ENCODE results near the gene VSIG10.

The VSIG10 gene

DNA sequence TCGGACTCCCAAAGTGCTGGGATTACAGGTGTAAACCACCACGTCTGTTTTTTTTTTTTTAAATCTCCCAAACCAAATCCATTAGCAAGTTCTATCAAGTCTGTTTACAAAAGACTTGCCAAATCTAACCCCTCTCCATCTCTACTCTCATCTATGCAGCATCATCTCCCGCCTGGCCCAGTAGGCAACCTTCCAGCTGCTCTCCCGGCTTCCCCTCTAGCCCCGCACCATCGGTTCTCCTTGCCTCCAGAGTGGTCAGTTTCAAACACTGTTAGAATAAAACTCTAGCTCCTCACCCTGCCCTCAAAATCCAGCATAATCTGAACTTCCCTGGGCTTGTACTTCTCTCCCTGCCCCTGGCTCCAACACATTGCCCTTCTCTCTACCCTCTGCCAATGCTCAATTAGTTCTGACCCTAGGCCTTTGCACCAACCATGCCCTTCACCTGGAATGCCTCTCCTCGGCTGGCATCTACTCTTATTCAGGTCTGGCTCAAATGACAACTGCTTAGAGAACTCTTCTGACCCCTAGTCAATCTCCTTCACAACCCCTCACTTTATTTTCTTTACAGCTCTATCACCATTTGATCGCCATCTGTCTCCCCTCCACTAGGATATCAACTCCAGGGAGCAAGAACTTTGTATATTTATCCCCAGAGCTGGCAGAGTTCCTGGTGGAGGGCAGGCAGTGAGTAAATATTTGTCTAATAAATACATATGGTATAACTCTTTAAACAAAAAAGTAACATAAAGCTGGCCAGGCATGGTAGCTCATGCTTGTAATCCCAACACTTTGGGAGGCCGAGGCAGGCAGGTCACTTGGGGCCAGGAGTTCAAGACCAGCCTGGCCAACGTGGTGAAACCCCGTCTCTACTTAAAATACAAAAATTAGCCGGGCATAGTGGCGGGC lies 47.7 kb downstream of the VSIG10 start:
- TF ChIP-seq, protein P1, sequence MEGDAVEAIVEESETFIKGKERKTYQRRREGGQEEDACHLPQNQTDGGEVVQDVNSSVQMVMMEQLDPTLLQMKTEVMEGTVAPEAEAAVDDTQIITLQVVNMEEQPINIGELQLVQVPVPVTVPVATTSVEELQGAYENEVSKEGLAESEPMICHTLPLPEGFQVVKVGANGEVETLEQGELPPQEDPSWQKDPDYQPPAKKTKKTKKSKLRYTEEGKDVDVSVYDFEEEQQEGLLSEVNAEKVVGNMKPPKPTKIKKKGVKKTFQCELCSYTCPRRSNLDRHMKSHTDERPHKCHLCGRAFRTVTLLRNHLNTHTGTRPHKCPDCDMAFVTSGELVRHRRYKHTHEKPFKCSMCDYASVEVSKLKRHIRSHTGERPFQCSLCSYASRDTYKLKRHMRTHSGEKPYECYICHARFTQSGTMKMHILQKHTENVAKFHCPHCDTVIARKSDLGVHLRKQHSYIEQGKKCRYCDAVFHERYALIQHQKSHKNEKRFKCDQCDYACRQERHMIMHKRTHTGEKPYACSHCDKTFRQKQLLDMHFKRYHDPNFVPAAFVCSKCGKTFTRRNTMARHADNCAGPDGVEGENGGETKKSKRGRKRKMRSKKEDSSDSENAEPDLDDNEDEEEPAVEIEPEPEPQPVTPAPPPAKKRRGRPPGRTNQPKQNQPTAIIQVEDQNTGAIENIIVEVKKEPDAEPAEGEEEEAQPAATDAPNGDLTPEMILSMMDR (IDR thresholded peaks at IDR 0.05; ENCODE audit: borderline replicate concordance, control extremely low read depth, extremely low read depth, insufficient read depth, missing control alignments): no peak
- in situ Hi-C loops (cut with MboI; ENCODE audit: low sequenced_read_pairs, unreplicated experiment): no loop called here
- DNase-seq (ENCODE audit: low spot score): no peak

DNA sequence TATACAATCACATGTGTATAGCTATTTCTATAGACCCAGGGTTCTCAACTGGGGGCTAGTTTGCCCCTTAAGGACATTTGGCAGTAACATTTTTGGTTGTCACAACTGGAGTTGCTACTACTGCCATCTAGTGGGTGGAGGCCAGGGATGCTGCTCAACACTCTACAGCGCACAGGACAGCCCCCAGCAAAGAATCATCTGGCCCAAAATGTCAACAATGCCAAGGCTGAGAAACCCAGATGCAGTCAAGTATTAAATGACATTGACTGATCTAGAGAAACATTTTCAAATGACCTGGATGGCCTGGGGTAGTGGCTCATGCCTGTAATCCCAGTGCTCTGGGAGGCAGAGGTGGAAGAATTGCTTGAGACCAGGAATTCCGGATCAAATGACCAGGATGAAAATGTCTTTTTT lies 48.7 kb downstream of the VSIG10 start:
- in situ Hi-C loops (cut with MboI; ENCODE audit: low sequenced_read_pairs, unreplicated experiment): no loop called here
- TF ChIP-seq, protein P1 (IDR thresholded peaks at IDR 0.05; ENCODE audit: borderline replicate concordance, control extremely low read depth, extremely low read depth, insufficient read depth, missing control alignments): peak; percentile 38

DNA sequence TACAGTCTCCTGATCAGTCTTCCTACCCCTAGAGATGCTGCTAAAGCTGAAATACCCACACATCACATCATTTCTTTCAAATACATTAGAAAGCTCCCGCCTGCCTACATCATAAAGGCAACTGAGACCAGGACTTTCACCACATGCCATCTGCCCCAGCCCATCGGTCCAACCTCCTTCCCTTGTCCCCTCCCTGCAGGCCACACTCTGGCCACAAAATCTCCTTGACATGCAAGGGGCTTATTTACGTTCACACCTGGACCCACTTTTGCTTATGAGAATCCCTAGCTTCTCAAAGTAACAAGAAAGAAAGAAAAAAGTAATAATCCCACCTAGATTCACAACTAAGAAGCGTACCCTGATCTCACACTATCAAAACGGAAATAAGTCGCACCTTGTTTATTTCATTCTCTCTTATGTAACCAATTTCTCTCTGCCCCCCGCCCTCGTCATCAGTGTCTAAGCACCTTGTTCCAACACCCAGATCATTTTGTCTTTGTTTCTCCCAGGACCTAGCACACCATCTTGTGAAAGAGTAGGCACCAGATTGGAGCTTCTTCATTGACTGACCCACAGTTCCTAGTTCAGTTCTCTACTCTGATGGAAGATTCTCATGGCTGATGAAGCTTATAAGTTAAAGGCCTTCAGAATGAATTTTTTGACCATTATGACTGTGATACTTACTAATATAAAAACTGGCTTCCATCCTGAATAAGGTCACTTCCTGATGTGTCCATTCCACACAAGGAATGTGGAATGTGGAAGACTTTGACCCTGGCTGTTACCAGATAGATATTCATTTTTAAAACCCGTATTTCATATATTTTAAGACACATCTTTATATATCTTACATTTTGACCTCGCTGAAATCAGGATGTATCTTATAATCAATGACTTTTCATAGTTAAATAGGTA lies 50.5 kb downstream of the VSIG10 start:
- TF ChIP-seq, protein P1 (IDR thresholded peaks at IDR 0.05; ENCODE audit: borderline replicate concordance, control extremely low read depth, extremely low read depth, insufficient read depth, missing control alignments): no peak
- no peak for DNase-seq (ENCODE audit: low spot score)
- in situ Hi-C loops (cut with MboI; ENCODE audit: low sequenced_read_pairs, unreplicated experiment): no loop called here

More for the DNA sequence above, 48.7 kb downstream of the VSIG10 start:
- DNase-seq (ENCODE audit: low spot score): peak; percentile 54

DNA sequence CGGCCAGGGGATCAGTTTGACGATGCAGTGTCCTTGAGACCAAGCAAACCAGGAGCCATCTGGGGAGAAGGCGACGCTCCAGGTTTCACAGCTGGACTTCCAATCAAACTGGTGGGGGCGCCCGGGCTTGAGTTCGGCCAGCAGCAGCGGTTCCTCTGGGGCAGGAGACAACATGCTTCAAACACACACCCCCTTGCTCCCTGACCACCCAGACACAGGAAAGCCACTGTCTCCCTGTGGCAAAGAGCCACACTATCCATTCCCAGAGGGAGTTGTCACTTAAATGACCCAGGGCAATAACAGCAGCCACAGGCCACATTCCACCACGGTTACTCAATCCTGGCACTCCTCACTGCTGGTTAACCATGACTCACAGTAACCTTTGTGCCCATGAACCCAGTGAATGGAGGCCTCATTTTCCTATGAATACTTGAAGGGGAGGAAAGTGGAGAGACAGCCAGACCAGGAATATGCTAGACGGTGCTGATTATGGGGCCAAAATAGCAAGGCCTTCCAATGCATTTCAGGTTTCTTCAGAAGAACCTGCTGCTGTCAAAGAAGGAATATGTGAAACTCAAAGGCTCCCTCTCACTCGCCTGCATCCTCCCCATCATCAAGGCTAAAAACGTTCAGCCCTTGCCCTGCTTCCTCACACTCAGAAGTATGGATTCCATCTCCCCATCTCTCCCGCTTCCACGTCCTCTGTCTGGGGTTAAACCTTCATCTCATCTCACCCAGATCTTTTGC lies 51.3 kb downstream of the VSIG10 start:
- TF ChIP-seq, protein P1 (IDR thresholded peaks at IDR 0.05; ENCODE audit: borderline replicate concordance, control extremely low read depth, extremely low read depth, insufficient read depth, missing control alignments): no peak
- no peak for DNase-seq (ENCODE audit: low spot score)
- in situ Hi-C loops (cut with MboI; ENCODE audit: low sequenced_read_pairs, unreplicated experiment): no loop called here

DNA sequence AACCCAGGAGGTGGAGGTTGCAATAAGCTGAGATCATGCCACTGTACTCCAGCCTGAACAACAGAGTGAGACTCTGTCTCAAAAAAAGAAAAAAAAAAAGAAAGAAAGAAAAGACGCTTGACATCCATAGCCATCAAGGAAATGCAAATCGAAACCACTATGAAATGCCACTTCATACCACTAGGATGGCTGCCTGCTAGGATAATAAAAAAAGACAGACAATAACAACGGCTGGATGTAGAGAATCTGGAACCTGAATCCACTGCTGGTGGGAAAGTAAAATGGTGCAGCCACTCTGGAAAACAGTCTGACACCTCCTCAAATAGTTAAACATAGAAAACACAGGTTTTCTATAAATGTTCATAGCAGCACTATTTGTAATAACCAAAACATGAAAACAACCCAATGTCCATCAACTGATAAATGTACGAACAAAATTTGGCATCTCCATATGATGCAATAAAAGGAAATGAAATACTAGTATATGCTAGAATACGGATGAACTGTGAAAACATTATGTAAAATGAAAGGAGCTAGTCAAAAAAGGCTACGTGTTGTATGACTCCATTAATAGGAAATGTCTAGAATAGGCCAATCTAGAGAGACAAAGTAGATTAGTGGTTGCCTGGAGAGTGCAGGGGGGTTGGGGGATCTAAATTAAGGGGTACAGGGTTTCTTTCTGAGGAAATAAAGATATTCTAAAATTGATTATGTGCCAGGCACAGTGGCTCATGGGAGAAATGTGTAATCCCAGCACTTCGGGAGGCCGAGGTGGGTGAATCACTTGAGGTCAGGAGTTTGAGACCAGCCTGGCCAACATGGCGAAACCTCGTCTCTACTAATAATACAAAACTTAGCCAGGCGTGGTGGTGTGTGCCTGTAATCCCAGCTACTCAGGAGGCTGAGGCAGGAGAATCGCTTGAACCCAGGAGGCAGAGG lies 52.6 kb downstream of the VSIG10 start:
- no peak for DNase-seq (ENCODE audit: low spot score)
- in situ Hi-C loops (cut with MboI; ENCODE audit: low sequenced_read_pairs, unreplicated experiment): no loop called here
- TF ChIP-seq, protein P1 (IDR thresholded peaks at IDR 0.05; ENCODE audit: borderline replicate concordance, control extremely low read depth, extremely low read depth, insufficient read depth, missing control alignments): no peak

Measured in GM13976 (cell line).